ENCODE data around the gene TSHZ1.

TSHZ1 gene

DNA sequence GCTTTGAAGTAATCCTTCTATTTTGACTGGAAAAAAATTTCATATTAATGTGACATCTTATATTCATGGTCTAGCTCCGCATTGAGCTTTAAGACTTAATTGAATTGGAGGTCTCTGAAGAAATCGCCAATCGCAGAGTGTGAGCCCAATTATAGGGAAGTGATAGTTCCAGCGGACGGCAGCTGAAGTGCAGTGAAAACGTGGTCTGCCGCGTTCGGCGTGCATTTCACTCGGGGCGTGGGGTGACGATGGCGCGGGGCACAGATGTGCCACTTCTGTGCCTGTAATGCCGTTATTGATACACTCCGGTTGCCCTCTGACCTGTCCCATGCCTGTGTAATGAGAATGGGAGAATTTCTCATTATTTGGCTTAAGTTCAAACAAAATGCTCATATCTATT lies 106.7 kb downstream of the TSHZ1 start:
- no peaks in the 10 kb centered on the region for H3K36me3 ChIP-seq (ENCODE audit: control insufficient read depth in 2 of 2, insufficient read depth in 1 of 2, low read length in 2 of 2)
- no peaks in the 10 kb centered on the region for H3K9me3 ChIP-seq (ENCODE audit: control insufficient read depth, insufficient read depth, low read depth, low read length)
- H3K4me1 ChIP-seq (ENCODE audit: control insufficient read depth, insufficient read depth, low read length), result no peaks in the 10 kb centered on the region
- no peak overlapping the region for H3K4me3 ChIP-seq (ENCODE audit: low read depth, low read length)
- CTCF ChIA-PET, result no interaction called here
- POLR2A ChIA-PET, result no interaction called here
- TF ChIP-seq ZNF664 (tag by site-specific recombination; IDR thresholded peaks at IDR 0.05) (no peak), ZNF433 (tag by site-specific recombination; IDR thresholded peaks at IDR 0.05; ENCODE audit: low read depth) (no peak), ZFP3 (tag by site-specific recombination; IDR thresholded peaks at IDR 0.05; ENCODE audit: low read depth) (no peak), ZXDB (tag by site-specific recombination; IDR thresholded peaks at IDR 0.05) (no peak), ZNF76 (tag by site-specific recombination; IDR thresholded peaks at IDR 0.05; ENCODE audit: borderline replicate concordance, low read depth) (no peak), KLF7 (tag by site-specific recombination; IDR thresholded peaks at IDR 0.05; ENCODE audit: borderline replicate concordance) (no peak), ZNF214 (tag by site-specific recombination; IDR thresholded peaks at IDR 0.05; ENCODE audit: borderline replicate concordance) (no peak), ZNF629 (tag by site-specific recombination; IDR thresholded peaks at IDR 0.05) (no peak)
- TF ChIP-seq, protein P1, sequence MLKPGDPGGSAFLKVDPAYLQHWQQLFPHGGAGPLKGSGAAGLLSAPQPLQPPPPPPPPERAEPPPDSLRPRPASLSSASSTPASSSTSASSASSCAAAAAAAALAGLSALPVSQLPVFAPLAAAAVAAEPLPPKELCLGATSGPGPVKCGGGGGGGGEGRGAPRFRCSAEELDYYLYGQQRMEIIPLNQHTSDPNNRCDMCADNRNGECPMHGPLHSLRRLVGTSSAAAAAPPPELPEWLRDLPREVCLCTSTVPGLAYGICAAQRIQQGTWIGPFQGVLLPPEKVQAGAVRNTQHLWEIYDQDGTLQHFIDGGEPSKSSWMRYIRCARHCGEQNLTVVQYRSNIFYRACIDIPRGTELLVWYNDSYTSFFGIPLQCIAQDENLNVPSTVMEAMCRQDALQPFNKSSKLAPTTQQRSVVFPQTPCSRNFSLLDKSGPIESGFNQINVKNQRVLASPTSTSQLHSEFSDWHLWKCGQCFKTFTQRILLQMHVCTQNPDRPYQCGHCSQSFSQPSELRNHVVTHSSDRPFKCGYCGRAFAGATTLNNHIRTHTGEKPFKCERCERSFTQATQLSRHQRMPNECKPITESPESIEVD (tag by site-specific recombination; IDR thresholded peaks at IDR 0.05), result no peak
- TF ChIP-seq, protein P2, sequence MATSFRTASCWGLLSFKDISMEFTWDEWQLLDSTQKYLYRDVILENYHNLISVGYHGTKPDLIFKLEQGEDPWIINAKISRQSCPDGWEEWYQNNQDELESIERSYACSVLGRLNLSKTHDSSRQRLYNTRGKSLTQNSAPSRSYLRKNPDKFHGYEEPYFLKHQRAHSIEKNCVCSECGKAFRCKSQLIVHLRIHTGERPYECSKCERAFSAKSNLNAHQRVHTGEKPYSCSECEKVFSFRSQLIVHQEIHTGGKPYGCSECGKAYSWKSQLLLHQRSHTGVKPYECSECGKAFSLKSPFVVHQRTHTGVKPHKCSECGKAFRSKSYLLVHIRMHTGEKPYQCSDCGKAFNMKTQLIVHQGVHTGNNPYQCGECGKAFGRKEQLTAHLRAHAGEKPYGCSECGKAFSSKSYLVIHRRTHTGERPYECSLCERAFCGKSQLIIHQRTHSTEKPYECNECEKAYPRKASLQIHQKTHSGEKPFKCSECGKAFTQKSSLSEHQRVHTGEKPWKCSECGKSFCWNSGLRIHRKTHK (tag by site-specific recombination; IDR thresholded peaks at IDR 0.05), result no peak
- H3K27ac ChIP-seq (ENCODE audit: extremely low read depth, low read depth, low read length), result no peak overlapping the region

DNA sequence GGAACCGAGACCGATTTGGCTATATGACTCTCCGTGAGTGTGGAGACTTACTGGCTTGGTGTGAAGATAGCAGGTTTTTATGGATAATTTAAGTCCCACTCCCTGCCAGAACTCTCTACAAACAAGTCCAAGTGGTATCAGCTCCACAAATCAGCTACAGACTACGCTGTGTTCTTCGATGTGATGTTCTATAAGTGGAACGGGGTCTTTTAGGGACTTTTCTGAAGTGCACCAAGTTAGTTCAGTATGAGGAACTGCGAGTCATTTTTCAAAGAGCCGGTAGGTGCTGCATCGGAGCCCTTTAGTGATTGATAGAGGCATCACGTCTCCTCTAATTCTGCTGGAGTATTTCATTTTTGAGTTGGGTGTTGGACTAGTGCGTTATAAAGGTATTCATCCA lies 107.1 kb downstream of the TSHZ1 start:
- ChIA-PET POLR2A (no interaction called here), CTCF (interaction anchor here (0.5 to 0.6 kb wide), 2 partner anchors 53 to 72 kb away, joined by 3 to 4 read pairs; no protein-coding TSS in a partner anchor)
- TF ChIP-seq ZNF2 (tag by site-specific recombination; IDR thresholded peaks at IDR 0.05), result no peak
- TF ChIP-seq ZFP41 (tag by site-specific recombination; IDR thresholded peaks at IDR 0.05; ENCODE audit: borderline replicate concordance), result no peak
- Histone ChIP-seq H3K4me3 (ENCODE audit: low read depth, low read length) (no peak overlapping the region), H3K36me3 (ENCODE audit: control insufficient read depth in 2 of 2, insufficient read depth in 1 of 2, low read length in 2 of 2) (no peaks in the 10 kb centered on the region), H3K27ac (ENCODE audit: extremely low read depth, low read depth, low read length) (no peak overlapping the region), H3K4me1 (ENCODE audit: control insufficient read depth, insufficient read depth, low read length) (no peaks in the 10 kb centered on the region), H3K9me3 (ENCODE audit: control insufficient read depth, insufficient read depth, low read depth, low read length) (no peaks in the 10 kb centered on the region)

DNA sequence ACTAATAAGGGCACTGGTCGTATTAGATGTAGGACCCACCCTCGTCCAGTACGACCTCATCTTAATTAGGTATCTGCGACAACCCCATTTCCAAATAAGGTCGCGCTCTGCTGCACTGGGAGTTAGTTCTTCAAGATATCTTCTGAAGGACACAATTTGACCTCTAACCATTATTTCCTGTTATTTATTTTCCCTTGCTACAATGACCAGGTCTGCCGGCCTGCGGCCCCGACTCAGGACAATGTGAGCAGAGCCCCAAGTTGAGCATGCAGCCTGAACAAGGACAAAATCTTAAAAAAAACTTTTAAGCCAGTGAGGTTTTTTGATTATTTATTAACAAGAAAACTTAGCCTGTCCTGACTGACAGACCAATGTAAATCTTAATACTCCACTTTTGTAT lies 109.3 kb downstream of the TSHZ1 start:
- Histone ChIP-seq H3K36me3 (ENCODE audit: control insufficient read depth in 2 of 2, insufficient read depth in 1 of 2, low read length in 2 of 2) (no peaks in the 10 kb centered on the region), H3K9me3 (ENCODE audit: control insufficient read depth, insufficient read depth, low read depth, low read length) (no peaks in the 10 kb centered on the region), H3K4me3 (ENCODE audit: low read depth, low read length) (no peak overlapping the region), H3K27ac (ENCODE audit: extremely low read depth, low read depth, low read length) (no peak overlapping the region), H3K4me1 (ENCODE audit: control insufficient read depth, insufficient read depth, low read length) (no peaks in the 10 kb centered on the region)
- ChIA-PET CTCF (no interaction called here), POLR2A (no interaction called here)
- TF ChIP-seq HOXA7 (CRISPR knock-in tag; IDR thresholded peaks at IDR 0.05; ENCODE audit: borderline replicate concordance) (no peak), ZBTB8A (tag by site-specific recombination; IDR thresholded peaks at IDR 0.05) (no peak), ZNF555 (tag by site-specific recombination; conservative IDR thresholded peaks at IDR 0.05) (no peak), ZBTB48 (tag by site-specific recombination; IDR thresholded peaks at IDR 0.05) (no peak), ZNF202 (tag by site-specific recombination; IDR thresholded peaks at IDR 0.05; ENCODE audit: borderline replicate concordance) (no peak), SCRT1 (tag by site-specific recombination; IDR thresholded peaks at IDR 0.05; ENCODE audit: borderline replicate concordance) (no peak), TCF7L2 (IDR thresholded peaks at IDR 0.05; ENCODE audit: borderline replicate concordance, low read depth, low read length) (no peak), ZNF664 (tag by site-specific recombination; IDR thresholded peaks at IDR 0.05) (no peak), KLF8 (tag by site-specific recombination; IDR thresholded peaks at IDR 0.05) (no peak), ZNF433 (tag by site-specific recombination; IDR thresholded peaks at IDR 0.05; ENCODE audit: low read depth) (no peak), ZFP3 (tag by site-specific recombination; IDR thresholded peaks at IDR 0.05; ENCODE audit: low read depth) (no peak), ZNF843 (tag by site-specific recombination; IDR thresholded peaks at IDR 0.05) (no peak)
- TF ChIP-seq, protein P3, sequence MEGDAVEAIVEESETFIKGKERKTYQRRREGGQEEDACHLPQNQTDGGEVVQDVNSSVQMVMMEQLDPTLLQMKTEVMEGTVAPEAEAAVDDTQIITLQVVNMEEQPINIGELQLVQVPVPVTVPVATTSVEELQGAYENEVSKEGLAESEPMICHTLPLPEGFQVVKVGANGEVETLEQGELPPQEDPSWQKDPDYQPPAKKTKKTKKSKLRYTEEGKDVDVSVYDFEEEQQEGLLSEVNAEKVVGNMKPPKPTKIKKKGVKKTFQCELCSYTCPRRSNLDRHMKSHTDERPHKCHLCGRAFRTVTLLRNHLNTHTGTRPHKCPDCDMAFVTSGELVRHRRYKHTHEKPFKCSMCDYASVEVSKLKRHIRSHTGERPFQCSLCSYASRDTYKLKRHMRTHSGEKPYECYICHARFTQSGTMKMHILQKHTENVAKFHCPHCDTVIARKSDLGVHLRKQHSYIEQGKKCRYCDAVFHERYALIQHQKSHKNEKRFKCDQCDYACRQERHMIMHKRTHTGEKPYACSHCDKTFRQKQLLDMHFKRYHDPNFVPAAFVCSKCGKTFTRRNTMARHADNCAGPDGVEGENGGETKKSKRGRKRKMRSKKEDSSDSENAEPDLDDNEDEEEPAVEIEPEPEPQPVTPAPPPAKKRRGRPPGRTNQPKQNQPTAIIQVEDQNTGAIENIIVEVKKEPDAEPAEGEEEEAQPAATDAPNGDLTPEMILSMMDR (tag by site-specific recombination; IDR thresholded peaks at IDR 0.05), result no peak
- TF ChIP-seq, protein P4, sequence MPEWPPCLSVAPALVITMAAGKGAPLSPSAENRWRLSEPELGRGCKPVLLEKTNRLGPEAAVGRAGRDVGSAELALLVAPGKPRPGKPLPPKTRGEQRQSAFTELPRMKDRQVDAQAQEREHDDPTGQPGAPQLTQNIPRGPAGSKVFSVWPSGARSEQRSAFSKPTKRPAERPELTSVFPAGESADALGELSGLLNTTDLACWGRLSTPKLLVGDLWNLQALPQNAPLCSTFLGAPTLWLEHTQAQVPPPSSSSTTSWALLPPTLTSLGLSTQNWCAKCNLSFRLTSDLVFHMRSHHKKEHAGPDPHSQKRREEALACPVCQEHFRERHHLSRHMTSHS (tag by site-specific recombination; IDR thresholded peaks at IDR 0.05), result no peak

All from HEK293 (cell line).